Smooth muscle cell (in vitro differentiated cells): ENCODE measurements around the gene SERINC5. TPM values are rescaled to one million over a fixed set of nuclear protein-coding genes. Genes with fewer than 3 reads are reported as not detected.
"Not testable (repeated sequence)": the region's sequence is repeated elsewhere in the genome, so short reads cannot be mapped to it uniquely, and the experiment has no call there.

ENCODE experiments used
- DNase-seq: peaks from one replicate; lab custom pipeline; 2025; ENCODE audit not compliant: unreplicated experiment; lab: John Stamatoyannopoulos, UW
- H2AFZ ChIP-seq: fragments of 200-600 bp; sonication (generic); 2 replicates; pipeline ENCODE4 v1.6.0; 2016; ENCODE audit warnings: antibody characterized with exemption, low read depth, mild to moderate bottlenecking
- H3F3A ChIP-seq: fragments of 200-600 bp; sonication (generic); 2 replicates; pipeline ENCODE4 v1.6.0; 2017; ENCODE audit warnings: antibody characterized with exemption, low read depth
- H3K27ac ChIP-seq: fragments of 200-600 bp; sonication (generic); 2 replicates; pipeline ENCODE4 v1.5.1; 2016; ENCODE audit warnings: low read depth, mild to moderate bottlenecking
- H3K27me3 ChIP-seq: fragments of 200-600 bp; sonication (generic); 2 replicates; pipeline ENCODE4 v1.6.1; 2016; ENCODE audit warnings: low read depth, mild to moderate bottlenecking
- H3K36me3 ChIP-seq: fragments of 200-600 bp; sonication (generic); 2 replicates; pipeline ENCODE4 v1.5.1; 2016; ENCODE audit warnings: low read depth
- H3K4me1 ChIP-seq: fragments of 200-600 bp; sonication (generic); 2 replicates; pipeline ENCODE4 v1.5.1; 2016; ENCODE audit warnings: low read depth
- H3K4me2 ChIP-seq: fragments of 200-600 bp; sonication (generic); 2 replicates; pipeline ENCODE4 v1.6.0; 2016; ENCODE audit warnings: mild to moderate bottlenecking
- H3K4me3 ChIP-seq: fragments of 200-600 bp; sonication (generic); 2 replicates; pipeline ENCODE4 v1.5.1; 2016; ENCODE audit warnings: mild to moderate bottlenecking
- H3K79me2 ChIP-seq: fragments of 200-600 bp; sonication (generic); 2 replicates; pipeline ENCODE4 v1.6.0; 2016; ENCODE audit warnings: low read depth, mild to moderate bottlenecking
- H3K9ac ChIP-seq: fragments of 200-600 bp; sonication (generic); 2 replicates; pipeline ENCODE4 v1.6.0; 2016; ENCODE audit warnings: low read depth
- H3K9me3 ChIP-seq: fragments of 200-600 bp; sonication (generic); replicated peaks from 2 replicates; pipeline ENCODE4 v1.5.1; 2016; ENCODE audit warnings: low read depth
- H4K20me1 ChIP-seq: fragments of 200-600 bp; sonication (generic); 2 replicates; pipeline ENCODE4 v1.6.0; 2016; ENCODE audit warnings: low read depth
- WGBS: methylation state at CpG from one replicate; pipeline ENCODE4 v1.1.7; 2016; ENCODE audit warnings: low lambda C conversion rate; 5-methylcytosine and 5-hydroxymethylcytosine counted together
- polyA plus RNA-seq: library from polyadenylated mRNA; unstranded; fragments of >200 nt; fragmentation: Nextera tagmentation; extraction: Ambion mirVana; gene quantifications from 2 replicates; pipeline ENCODE4 v1.2.1, GENCODE V29; 2016
- total RNA-seq: library from RNA; depleted of rRNA; stranded (reverse); fragments of >200 nt; gene quantifications from 2 replicates; pipeline ENCODE4 v1.2.3, GENCODE V29; 2014
- TF ChIP-seq, protein P1 (sequence below): fragments of 200-600 bp; sonication (generic); IDR thresholded peaks from 2 replicates; pipeline ENCODE4 v1.5.1; 2017; ENCODE audit warnings: borderline replicate concordance, mild to moderate bottlenecking, antibody characterized with exemption; ENCODE audit not compliant: insufficient read depth, poor library complexity, severe bottlenecking

SERINC5 gene
- total and polyA plus RNA-seq, 2 experiments from 2014 or later: 4.5 to 37.0 TPM

DNA sequence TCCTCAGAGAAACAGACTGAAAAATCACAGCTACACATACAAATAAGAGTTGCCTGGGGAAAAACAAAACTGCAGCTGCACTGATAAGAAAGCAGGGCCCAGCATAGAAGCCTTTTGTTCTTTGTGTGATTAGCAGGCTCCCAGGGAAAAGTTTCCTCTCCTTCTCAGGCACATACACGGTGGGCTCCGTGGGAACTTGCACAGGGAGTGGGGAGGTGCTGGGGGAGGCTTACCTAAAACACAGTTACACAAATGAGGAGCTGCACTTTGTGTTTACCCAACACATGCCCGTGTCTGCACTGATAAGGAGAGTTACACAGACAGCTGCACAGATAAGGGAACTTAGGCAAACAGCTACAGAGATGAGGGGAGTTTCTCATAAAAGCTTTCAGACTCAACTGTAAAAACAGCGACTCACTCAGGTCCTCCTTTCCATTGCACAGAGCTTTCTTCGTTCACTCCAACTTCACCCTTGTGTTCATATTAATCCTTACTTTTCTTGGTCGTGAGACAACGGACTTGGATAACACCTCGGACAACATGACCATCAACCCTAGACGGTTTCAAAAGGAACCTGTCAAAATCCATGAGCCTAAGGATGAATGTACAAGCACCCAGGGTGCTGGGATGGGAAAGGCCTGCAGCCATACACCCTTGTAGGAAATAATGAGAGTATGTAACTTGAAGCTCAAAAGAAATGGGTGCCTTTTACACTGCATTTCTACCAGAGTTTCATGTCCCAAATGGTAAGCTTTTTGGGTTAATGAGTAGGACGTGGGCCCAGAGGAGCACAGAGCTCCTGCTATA is 50.8 kb downstream of the SERINC5 start:
- Histone ChIP-seq H3K36me3 (no peaks in the 10 kb centered on the region), H4K20me1 (no peaks in the 10 kb centered on the region), H3K9ac (peak overlapping the region; percentile 20), H3K4me3 (no peak overlapping the region), H3K27ac (peak overlapping the region; percentile 92), H3K27me3 (no peaks in the 10 kb centered on the region), H3F3A (peaks cover 29% of the 10 kb centered on the region), H3K9me3 (no peaks in the 10 kb centered on the region), H3K79me2 (peaks cover 67% of the 10 kb centered on the region), H3K4me1 (peaks cover 45% of the 10 kb centered on the region), H2AFZ (no peak overlapping the region), H3K4me2 (peak overlapping the region; percentile 65)
- 10% methylated on average over 10 of the region's 10 CpGs for WGBS
- DNase-seq: no peak
- TF ChIP-seq, protein P1, sequence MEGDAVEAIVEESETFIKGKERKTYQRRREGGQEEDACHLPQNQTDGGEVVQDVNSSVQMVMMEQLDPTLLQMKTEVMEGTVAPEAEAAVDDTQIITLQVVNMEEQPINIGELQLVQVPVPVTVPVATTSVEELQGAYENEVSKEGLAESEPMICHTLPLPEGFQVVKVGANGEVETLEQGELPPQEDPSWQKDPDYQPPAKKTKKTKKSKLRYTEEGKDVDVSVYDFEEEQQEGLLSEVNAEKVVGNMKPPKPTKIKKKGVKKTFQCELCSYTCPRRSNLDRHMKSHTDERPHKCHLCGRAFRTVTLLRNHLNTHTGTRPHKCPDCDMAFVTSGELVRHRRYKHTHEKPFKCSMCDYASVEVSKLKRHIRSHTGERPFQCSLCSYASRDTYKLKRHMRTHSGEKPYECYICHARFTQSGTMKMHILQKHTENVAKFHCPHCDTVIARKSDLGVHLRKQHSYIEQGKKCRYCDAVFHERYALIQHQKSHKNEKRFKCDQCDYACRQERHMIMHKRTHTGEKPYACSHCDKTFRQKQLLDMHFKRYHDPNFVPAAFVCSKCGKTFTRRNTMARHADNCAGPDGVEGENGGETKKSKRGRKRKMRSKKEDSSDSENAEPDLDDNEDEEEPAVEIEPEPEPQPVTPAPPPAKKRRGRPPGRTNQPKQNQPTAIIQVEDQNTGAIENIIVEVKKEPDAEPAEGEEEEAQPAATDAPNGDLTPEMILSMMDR: no peak

DNA sequence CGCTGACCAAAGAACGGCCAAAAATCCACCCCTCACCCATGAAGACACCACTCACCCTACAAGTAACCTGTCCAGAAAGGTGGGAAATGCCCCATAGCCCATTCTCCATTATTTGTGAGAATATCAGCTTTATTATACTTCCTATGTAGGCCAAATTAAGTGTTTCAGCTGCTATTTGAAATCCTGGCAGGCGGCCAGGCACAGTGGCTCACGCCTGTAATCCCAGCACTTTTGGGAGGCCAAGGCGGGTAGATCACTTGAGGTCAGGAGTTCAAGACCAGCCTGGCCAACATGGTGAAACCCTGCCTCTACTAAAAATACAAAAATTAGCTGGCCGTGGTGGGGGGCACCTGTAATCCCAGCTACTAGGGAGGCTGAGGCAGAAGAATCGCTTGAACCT is 54.1 kb downstream of the SERINC5 start:
- H3K36me3 ChIP-seq, H3K27me3 ChIP-seq, H4K20me1 ChIP-seq, DNase-seq, H3K9me3 ChIP-seq, H3F3A ChIP-seq, H2AFZ ChIP-seq, H3K27ac ChIP-seq, H3K4me2 ChIP-seq, H3K4me3 ChIP-seq, H3K9ac ChIP-seq: not testable (repeated sequence)
- Histone ChIP-seq H3K4me1 (peaks cover 24% of the 10 kb centered on the region), H3K79me2 (peaks cover 64% of the 10 kb centered on the region)
- 96% methylated on average over 7 of the region's 7 CpGs for WGBS

DNA sequence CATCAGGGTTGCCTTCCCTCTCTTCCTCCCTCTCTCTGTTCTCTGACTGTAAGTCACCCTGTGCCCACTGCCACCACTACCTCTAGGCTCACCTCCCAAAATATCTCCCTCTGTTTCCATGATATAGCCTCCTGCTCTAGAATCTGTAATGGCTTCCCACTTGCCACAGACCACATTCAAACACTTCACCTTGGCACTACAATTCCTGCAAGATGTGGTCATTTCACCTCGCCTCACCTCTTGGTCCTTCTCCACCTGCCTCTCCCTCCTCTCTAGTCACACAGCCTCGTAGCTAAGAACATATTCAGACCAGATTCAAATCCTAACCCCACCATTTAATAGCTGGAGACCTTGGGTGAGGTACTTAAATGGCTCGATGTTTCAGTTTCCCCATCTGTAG is 56.9 kb downstream of the SERINC5 start:
- Histone ChIP-seq H3K27me3 (no peaks in the 10 kb centered on the region), H3K79me2 (peaks cover 81% of the 10 kb centered on the region), H3K4me2 (no peak overlapping the region), H3K4me3 (no peak overlapping the region), H3K9me3 (no peaks in the 10 kb centered on the region), H3F3A (peaks cover 9% of the 10 kb centered on the region), H3K9ac (no peak overlapping the region), H2AFZ (no peak overlapping the region), H4K20me1 (peaks cover 12% of the 10 kb centered on the region), H3K27ac (peak overlapping the region; percentile 44), H3K4me1 (peaks cover 8% of the 10 kb centered on the region), H3K36me3 (no peaks in the 10 kb centered on the region)
- no peak for DNase-seq
- 94% methylated on average over 3 of the region's 3 CpGs for WGBS
- TF ChIP-seq, protein P1: no peak

DNA sequence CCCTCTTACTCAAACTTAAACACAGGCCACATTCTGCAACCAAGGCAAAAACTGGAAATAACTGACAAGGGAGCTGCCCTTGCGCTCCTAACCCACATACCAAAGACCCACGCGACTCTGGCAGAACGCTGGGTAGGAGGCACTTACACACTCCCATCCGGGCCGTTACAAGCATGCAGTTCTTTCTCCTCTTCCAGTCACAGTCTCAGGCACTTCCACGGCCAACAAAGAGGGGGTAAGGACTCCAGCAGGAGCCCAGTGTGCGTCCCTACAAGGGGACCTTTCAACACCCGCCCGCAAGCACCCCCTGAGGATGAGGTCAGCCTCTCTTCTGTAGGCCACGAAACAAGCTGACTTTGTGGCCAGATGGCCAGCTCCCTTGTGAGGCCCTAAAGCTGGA is 57.4 kb downstream of the SERINC5 start:
- Histone ChIP-seq H3K36me3 (no peaks in the 10 kb centered on the region), H4K20me1 (peaks cover 12% of the 10 kb centered on the region), H3K4me2 (peak overlapping the region; percentile 63), H3K27me3 (no peaks in the 10 kb centered on the region), H3K79me2 (peaks cover 78% of the 10 kb centered on the region), H3K9me3 (no peaks in the 10 kb centered on the region), H3K4me3 (no peak overlapping the region), H3F3A (peaks cover 3% of the 10 kb centered on the region), H2AFZ (no peak overlapping the region), H3K4me1 (peaks cover 14% of the 10 kb centered on the region), H3K27ac (peak overlapping the region; percentile 44), H3K9ac (no peak overlapping the region)
- WGBS: 63% methylated on average over 11 of the region's 11 CpGs
- no peak for DNase-seq
- TF ChIP-seq, protein P1: no peak
